Fibroblast of peridontal ligament (primary cell): ENCODE results near the gene SLITRK3.

Experiments used
- DNase-seq: peaks from one replicate; pipeline ENCODE4 v3.0.0-alpha.2; 2010; ENCODE audit errors: extremely low read depth

The SLITRK3 gene, protein sequence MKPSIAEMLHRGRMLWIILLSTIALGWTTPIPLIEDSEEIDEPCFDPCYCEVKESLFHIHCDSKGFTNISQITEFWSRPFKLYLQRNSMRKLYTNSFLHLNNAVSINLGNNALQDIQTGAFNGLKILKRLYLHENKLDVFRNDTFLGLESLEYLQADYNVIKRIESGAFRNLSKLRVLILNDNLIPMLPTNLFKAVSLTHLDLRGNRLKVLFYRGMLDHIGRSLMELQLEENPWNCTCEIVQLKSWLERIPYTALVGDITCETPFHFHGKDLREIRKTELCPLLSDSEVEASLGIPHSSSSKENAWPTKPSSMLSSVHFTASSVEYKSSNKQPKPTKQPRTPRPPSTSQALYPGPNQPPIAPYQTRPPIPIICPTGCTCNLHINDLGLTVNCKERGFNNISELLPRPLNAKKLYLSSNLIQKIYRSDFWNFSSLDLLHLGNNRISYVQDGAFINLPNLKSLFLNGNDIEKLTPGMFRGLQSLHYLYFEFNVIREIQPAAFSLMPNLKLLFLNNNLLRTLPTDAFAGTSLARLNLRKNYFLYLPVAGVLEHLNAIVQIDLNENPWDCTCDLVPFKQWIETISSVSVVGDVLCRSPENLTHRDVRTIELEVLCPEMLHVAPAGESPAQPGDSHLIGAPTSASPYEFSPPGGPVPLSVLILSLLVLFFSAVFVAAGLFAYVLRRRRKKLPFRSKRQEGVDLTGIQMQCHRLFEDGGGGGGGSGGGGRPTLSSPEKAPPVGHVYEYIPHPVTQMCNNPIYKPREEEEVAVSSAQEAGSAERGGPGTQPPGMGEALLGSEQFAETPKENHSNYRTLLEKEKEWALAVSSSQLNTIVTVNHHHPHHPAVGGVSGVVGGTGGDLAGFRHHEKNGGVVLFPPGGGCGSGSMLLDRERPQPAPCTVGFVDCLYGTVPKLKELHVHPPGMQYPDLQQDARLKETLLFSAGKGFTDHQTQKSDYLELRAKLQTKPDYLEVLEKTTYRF

GRCh38 chr3:165195640-165196576 is at the start of gene SLITRK3:
TSS of gene SLITRK3 (minus strand) at chr3:165196384. CDS start at chr3:165190830, 5,554 bp downstream.
- DNase-seq: no peak

GRCh38 chr3:165243597-165243996 is 47.4 kb upstream of the SLITRK3 start:
- DNase-seq: no peak

- DNase-seq: no peak
These were observed 37.5 kb upstream of the SLITRK3 start for GRCh38 chr3:165233501-165234195.

DNA sequence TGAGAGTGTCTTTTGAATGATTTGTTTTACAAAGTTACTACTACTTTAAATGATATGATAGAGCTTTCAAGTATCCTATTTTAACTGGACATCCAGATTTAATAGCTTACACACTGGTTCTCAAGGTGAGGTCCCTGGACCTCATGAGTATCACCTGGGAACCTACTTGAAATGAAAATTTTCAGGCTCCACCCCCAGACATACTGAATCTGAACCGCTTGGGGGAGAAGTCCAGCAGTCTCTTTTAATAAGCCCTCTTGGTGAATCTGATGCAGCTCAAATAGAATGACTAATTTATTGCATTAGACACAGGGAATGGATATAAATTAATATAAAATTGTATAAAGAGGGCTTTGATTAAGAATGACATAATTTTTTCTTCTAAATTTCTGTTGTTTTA is 29.4 kb upstream of the SLITRK3 start:
- DNase-seq: no peak

DNA sequence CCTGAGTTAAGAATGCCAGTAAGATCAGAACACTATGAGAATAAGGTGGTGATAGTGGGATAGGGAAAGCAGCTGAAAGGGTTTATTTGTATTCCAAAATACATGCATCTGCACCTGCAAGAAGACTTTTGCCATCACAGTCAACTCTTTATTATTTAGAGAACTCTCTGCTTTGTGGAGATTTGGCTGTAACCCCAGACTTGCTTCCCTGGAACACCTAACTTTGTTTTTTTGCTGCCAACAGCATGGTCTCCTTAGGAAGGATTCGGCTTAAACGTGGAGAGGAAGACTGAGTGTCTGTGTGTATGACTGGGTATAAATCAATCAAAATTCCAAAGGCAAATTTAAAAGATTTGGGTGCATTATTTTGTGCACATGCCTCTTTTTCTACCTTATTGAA is 21.6 kb upstream of the SLITRK3 start:
- no peak for DNase-seq

DNA sequence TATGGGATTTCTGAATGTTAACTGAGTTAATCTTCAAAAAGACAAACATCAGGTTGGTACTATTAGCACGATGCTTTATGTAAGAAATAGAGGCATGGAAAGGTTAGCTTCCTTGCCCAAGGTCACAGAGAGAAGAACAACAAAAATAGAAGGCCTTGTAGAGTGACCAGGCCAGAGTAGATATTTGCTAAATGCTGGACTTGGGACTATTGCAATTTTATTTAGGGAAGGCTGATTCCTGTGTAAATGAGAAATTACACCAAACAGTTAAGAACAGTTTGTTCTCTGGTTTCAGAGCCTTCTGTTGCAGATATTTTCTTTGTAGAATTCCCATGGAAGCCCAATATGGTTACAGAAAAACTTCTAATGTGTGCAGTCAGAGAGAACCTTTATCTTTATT is 16.4 kb upstream of the SLITRK3 start:
- no peak for DNase-seq

- no peak for DNase-seq
These were observed 15.5 kb upstream of the SLITRK3 start for GRCh38 chr3:165211721-165212120.

DNA sequence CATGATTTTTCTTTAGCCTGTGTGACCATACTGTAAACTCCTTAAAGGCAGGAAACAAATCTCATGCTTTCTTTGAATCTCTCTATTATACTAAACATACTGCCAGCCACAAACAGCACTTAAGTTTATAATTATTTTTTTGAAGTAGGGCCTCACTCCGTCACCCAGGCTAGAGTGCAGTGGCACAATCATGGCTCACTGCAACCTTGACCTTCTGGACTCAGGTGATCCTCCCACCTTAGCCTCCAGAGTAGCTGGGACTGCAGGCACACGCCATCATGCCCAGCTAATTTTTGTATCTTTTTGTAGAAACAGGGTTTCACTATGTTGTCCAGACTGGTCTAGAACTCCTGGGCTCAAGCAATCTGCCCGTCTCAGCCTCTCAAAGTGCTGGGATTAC is 14.5 kb upstream of the SLITRK3 start:
- DNase-seq: no peak

DNA sequence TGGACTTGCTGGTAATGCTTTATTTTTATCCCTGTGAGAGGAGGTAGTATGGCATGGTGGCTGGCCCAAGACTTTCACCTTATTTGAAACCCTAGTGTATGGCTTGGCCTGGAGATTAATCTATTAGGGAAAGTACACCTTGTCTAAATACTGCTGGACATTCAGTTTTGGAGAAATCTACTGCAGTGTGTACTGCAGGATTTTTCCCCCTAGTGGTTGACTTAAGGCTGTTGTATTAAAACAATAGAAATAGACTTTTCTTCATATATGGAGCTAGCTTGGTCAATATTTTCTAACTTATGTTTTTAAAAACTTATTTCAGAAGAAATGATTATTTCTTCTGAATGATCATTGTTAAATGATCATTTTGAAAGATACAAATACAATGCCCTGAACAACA is 13.9 kb upstream of the SLITRK3 start:
- no peak for DNase-seq

GRCh38 chr3:165206454-165207266 is 10.5 kb upstream of the SLITRK3 start:
- peak; percentile 19 for DNase-seq

- no peak for DNase-seq
These were observed 8.3 kb upstream of the SLITRK3 start for GRCh38 chr3:165204445-165204844.

GRCh38 chr3:165202995-165203394 is 6.8 kb upstream of the SLITRK3 start:
- DNase-seq: no peak

GRCh38 chr3:165201964-165202363 is 5.8 kb upstream of the SLITRK3 start:
- DNase-seq: no peak

GRCh38 chr3:165197481-165197800 is 1.3 kb upstream of the SLITRK3 start:
- DNase-seq: no peak

GRCh38 chr3:165196577-165197480 is 645 bp upstream of the SLITRK3 start:
- DNase-seq: no peak

DNA sequence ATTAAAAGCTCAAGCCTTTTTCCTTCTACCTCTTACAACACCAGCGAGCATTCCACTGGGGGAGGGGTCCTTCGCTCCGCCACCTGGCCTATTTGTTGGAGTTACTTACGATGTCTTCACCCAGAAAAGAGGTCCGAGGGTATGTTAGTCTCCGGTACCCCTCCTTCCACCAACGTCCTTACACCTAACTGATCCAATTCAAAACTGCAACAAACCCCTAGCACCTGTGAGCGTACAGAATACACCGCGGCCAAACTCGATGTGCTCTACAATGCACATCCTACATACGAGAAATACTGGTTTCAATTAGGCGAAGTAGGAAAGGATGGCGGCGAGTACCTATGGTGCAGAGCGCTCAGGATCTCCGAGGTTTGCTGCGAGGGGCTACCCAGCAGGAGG is 944 bp downstream of the SLITRK3 start:
- DNase-seq: no peak

DNA sequence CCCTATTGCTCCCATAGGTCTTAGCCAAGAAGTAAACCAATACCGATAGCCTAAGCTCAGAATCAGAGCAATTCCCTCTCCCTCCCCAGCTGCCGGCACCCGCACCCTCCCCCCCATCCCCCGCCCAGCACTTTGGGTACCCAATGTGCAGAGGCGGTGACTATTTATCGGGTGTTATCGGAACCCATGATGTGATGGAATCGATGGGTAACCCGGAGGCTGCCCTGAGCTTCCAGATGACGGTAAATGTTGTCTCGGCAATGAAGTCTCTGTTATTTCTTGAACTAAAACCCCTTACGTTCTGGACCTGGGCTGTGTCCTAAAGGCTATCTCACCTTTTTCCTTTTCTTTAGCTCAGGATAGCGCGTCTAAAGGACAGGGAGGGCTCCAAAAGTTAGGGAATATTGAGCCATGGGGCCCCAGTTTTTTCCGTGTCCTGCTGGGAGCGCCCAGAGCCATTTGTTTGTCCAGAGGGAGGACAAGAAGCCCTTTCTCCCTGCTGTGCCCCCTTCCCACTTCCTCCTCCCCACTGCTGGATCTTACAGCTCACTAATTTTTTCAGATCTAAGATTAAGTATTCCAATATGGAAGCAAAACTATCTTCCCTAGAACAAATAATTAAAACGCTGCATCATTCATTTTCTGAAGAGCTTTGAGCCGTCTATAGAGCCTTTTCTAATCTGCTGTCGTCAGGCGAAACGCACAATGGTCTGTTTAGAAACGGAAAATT is 1.5 kb downstream of the SLITRK3 start:
- no peak for DNase-seq
